HG02610 (cell line): ENCODE data around the gene MRPL14.
"Not testable (repeated sequence)": the region's sequence is repeated elsewhere in the genome, so short reads cannot be mapped to it uniquely, and the experiment has no call there.

ENCODE experiments used
- ATAC-seq: cut with Tn5 transposase; IDR thresholded peaks from one replicate; pipeline ENCODE4 v1.9.1; 2021; ENCODE audit warnings: mild to moderate bottlenecking, moderate library complexity; ENCODE audit not compliant: unreplicated experiment

Gene MRPL14

GRCh38 chr6:44102527-44102926, 24.7 kb downstream of the MRPL14 start:
- ATAC-seq = no peak

DNA sequence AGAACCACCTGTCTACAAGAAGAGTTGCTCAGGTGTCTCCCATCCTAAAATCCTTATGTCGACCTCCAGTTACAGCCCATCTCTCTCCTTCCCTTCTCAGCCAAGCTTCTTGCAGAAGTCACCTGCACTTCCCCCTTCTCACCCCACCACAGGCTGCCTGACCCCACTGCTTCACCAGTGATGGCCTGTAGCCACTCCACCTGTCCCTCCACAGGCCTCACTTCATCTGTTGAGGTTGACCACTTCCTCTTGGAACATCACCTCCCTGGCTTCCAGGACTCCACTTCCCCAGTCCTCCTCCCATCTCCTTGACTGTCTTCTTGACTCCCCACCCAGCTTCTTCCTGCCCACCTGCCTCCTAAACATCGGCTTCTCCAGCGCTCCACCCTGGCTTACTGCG, 25.4 kb downstream of the MRPL14 start:
- no peak for ATAC-seq

DNA sequence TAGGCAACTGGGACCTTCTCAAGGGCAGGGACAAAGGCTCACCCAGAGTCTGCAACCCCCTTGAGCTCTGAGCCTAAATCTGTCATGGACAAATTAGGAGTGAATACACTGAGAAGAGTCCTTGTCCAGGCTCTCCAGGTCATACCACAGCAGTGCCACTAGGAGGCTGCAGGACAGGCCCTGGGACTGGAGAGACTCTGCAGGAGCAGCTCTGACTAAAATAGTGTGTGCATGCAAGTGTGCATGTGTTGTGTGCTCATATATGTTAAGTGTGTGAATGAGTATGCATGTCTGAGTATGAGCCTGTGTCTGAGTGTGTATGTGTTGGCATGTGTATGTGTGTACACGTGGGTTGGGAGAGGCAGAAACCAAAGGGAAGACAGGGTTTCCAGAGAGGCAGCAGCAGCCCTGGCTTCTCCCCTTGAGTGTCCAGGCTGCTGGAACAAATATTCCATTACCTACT, 27.1 kb downstream of the MRPL14 start:
- ATAC-seq = no peak

GRCh38 chr6:44099192-44099591, 28.1 kb downstream of the MRPL14 start:
- ATAC-seq = no peak

DNA sequence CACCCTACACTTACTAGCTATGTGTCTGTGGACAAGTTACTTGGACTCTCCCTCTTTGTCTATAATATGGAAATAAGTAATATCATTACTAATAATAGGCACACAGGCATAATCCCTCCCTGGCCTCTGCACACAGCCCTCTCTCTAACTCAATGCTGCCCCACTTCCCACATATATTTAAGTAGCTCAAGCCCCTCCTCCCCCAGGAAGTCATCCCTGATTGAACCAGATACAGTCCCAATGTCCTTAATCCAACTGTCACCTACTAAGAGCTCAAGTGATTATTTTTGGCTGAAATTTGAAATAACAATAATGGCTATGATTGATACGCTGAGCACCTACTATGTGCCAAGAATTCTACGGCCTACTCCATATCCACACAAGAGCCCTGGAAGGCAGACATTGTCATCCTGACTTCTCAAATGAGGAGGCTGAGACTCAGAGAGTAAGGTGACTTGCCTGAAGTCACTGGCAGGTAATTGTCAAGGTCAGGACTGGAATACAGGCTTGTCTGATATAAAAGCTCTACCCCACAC, 29.4 kb downstream of the MRPL14 start:
- ATAC-seq = no peak

- no peak for ATAC-seq
These were observed 30.6 kb downstream of the MRPL14 start for GRCh38 chr6:44096612-44097011.

GRCh38 chr6:44095243-44095623, 32.0 kb downstream of the MRPL14 start:
- ATAC-seq = not testable (repeated sequence)

DNA sequence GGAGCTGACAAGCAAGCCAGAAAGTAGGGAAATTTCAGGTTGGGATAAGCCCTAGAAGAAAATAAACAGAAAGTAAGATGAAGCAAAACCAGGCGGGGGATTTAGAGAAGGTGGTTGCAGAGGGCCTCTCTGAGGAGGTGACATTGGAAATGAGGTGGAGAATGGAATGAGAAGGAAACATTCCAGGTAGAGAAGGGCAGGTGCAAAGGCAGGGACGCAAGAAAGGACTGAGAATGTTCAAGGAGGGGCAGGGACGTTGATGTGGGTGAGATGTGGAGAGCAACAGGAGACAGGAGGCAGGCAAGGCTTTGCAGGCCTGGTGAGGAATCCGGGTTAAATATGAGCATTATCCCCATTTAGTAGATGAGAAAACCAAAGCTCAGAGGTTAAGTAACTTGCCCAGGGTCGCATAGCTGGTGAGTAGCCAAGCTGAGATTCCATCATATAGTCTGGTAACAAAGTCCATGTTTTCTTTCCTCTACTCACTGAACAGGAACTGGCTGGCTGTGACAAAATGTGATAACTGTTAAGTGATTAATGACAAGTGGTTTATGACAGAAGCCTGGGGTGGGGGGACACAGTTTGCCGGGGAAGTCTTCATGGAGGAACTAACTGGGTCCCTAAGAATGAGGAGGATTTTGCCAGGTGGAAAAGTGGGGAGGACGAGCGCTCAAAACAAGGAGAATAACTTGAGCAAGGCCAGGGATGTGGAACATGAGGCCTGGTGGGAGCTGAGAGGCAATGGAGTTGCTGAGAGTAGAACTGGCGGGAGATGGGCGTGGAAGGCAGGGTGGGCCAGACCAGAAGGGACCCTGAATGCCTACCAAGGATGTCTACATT, 32.6 kb downstream of the MRPL14 start:
- ATAC-seq = no peak

DNA sequence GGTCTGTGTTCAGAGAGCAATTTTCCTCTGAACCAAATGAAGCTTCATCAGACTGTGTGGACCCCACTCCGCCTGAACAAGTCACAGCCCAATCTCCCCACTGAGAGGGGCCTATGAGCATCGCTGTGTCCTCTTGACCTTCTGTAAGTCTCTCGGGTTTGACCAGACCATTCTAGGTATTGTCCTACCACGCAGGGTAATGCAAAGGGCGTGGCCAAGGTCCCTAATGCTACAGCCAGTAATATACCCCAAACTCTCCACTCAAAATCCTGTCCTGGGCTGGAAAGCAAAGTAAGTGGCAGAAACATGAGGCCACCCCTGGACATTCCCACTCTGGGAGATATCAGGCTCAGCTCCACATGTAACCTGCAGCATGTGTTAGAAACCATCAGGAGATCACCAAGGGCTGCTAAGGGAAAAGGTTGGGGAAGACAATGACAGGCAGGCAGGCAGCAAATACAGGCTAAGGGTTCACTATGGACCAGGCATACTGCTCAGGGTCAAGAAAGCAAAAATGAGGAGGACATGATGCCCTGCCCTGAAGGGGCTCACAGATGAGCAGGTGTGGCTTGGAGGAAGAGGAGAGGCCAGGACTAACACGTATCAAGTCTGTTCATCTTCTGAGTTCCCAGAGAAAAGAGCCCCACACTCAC, 33.4 kb downstream of the MRPL14 start:
- no peak for ATAC-seq

GRCh38 chr6:44093066-44093465, 34.2 kb downstream of the MRPL14 start:
- no peak for ATAC-seq

- ATAC-seq = no peak
These were observed 35.0 kb downstream of the MRPL14 start for GRCh38 chr6:44091981-44092884.

GRCh38 chr6:44091356-44091755, 35.9 kb downstream of the MRPL14 start:
- ATAC-seq = not testable (repeated sequence)

DNA sequence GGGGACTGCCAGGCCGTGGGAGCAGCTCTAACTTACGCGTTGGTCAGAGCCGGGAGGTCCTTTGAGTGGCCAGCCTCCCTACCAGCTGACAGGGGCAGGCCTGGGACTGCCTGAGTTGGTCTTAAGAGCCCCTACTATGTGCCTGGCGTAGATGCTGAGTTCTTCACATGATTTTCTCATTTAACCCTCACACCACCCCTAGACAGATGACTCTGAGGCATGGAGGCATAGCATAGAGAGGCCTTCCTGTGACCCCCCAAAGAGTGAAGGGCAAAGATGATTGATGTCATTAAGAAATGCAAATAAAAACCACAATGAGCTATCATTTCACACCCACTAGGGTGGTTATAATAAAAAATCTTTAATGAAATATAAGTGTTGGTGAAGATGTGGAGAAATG, 36.8 kb downstream of the MRPL14 start:
- ATAC-seq = no peak

DNA sequence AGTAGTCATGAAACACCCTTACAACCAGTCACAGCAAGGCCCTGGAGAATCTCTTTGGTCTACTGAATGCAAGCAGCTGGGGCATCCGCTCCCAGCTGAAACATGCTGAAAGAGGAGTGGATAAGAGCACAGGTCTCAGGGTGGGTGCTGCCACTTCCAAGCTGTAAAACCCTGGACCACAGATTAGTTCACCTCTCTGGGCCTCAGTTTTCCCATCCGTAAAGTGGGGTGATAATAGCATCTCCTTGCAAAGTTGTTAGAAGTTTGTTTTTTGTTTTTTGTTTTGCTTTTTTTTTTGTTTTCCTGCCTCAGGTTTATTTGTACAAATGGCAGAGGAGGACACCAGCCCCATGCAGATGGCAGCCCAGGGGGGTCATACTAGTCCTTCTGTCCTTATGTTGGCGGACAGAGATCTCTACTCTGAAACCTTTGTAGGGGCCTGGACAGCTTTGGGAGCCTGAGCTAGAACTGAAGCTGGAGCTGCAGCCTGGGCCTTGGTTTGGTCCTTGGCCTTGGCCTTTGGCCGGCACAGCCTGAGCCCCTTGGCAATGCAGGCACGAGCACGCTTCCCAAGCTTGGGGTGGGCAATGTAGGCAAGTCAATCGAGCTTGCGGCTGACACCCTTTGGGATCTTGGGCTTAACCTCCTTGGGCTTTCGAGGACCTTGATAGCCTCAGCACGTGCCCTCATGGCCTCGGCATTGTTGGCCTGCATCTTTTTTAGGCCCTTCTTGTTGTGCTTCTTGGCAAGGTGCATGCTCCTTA, 38.2 kb downstream of the MRPL14 start:
- ATAC-seq = no peak

DNA sequence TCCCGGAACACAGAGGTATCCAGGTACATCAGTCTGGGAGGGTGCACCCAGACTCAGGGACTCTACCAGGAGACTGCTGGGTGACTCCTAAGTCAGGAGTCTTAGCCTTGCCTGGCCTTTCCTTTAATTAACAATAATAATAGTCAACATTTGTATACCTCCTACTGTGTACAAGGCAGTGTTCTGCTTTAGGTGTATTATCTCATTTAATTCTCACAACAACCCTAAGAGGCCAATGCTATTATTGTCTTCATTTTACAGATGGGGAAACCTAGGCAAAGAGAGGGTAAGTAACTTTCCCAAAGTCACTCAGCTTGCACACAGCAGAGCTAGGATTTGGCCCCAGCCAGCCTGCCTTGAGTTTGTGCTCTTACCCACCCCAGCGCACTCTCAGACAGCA, 39.6 kb downstream of the MRPL14 start:
- no peak for ATAC-seq

- no peak for ATAC-seq
These were observed 40.2 kb downstream of the MRPL14 start for GRCh38 chr6:44086931-44087574.

GRCh38 chr6:44085219-44085618, 42.0 kb downstream of the MRPL14 start:
- no peak for ATAC-seq

GRCh38 chr6:44084231-44085014, 42.8 kb downstream of the MRPL14 start:
- no peak for ATAC-seq

- ATAC-seq = no peak
These were observed 44.4 kb downstream of the MRPL14 start for GRCh38 chr6:44082872-44083321.
